Nephron (organoid): ENCODE measurements around the gene CASP7.

Experiments used
- H3K27ac Mint-ChIP-seq, 3 experiments: 2 replicates each; pipeline ENCODE4 v1.8.0; 2020; ENCODE audit warnings: mixed read lengths in 3 of 3, mild to moderate bottlenecking in 2 of 3, moderate library complexity in 1 of 3
- H3K27me3 Mint-ChIP-seq: 2 replicates; pipeline ENCODE4 v1.8.0; 2021; ENCODE audit warnings: low read depth, mild to moderate bottlenecking, moderate library complexity, mixed read lengths
- H3K36me3 Mint-ChIP-seq: 2 replicates; pipeline ENCODE4 v1.8.0; 2020; ENCODE audit warnings: low read depth, mixed read lengths
- H3K4me1 Mint-ChIP-seq: 2 replicates; pipeline ENCODE4 v1.8.0; 2020; ENCODE audit warnings: mixed read lengths
- H3K4me3 Mint-ChIP-seq, 3 experiments: 2 replicates each; pipeline ENCODE4 v1.8.0; 2020; ENCODE audit warnings: mild to moderate bottlenecking in 3 of 3, mixed read lengths in 3 of 3, moderate library complexity in 2 of 3
- H3K9me3 Mint-ChIP-seq: 2 replicates; pipeline ENCODE4 v1.8.0; 2020; ENCODE audit warnings: mixed read lengths
- TF ChIP-seq, protein P1 (sequence below), 3 experiments: fragments of 200-600 bp; sonication (generic); IDR thresholded peaks; one replicate each; pipeline ENCODE4 v1.5.0; 2021; ENCODE audit warnings: antibody characterized with exemption in 3 of 3; ENCODE audit not compliant: unreplicated experiment in 3 of 3

Gene CASP7

DNA sequence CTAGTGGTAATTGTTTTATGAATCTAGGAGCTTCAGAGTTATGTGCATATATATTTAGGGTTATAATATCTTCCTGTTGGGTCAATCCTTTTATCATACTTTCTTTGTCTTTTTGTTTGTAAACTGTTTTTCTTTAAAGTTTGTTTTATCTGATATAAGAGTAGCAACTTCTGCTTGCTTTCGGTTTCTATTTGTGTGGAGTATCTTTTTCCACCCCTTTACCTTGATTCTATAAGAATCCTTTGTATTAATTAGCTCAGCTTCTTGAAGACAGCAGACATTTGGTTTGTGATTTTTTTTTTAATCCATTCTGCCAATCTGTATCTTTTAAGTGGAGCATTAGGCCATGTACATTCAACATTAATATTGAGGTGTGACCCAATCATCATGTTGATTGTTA, 9.3 kb downstream of the CASP7 start:
- TF ChIP-seq, protein P1, sequence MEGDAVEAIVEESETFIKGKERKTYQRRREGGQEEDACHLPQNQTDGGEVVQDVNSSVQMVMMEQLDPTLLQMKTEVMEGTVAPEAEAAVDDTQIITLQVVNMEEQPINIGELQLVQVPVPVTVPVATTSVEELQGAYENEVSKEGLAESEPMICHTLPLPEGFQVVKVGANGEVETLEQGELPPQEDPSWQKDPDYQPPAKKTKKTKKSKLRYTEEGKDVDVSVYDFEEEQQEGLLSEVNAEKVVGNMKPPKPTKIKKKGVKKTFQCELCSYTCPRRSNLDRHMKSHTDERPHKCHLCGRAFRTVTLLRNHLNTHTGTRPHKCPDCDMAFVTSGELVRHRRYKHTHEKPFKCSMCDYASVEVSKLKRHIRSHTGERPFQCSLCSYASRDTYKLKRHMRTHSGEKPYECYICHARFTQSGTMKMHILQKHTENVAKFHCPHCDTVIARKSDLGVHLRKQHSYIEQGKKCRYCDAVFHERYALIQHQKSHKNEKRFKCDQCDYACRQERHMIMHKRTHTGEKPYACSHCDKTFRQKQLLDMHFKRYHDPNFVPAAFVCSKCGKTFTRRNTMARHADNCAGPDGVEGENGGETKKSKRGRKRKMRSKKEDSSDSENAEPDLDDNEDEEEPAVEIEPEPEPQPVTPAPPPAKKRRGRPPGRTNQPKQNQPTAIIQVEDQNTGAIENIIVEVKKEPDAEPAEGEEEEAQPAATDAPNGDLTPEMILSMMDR (IDR thresholded peaks at IDR 0.05; ENCODE audit: unreplicated experiment in 3 of 3), result no peak
- H3K27me3 Mint-ChIP-seq, result no peaks in the 10 kb centered on the region
- H3K27ac Mint-ChIP-seq, result no peak overlapping the region
- peaks cover 80% of the 10 kb centered on the region for H3K9me3 Mint-ChIP-seq
- H3K4me1 Mint-ChIP-seq, result no peaks in the 10 kb centered on the region
- no peak overlapping the region for H3K4me3 Mint-ChIP-seq
- H3K36me3 Mint-ChIP-seq, result peaks cover 71% of the 10 kb centered on the region

DNA sequence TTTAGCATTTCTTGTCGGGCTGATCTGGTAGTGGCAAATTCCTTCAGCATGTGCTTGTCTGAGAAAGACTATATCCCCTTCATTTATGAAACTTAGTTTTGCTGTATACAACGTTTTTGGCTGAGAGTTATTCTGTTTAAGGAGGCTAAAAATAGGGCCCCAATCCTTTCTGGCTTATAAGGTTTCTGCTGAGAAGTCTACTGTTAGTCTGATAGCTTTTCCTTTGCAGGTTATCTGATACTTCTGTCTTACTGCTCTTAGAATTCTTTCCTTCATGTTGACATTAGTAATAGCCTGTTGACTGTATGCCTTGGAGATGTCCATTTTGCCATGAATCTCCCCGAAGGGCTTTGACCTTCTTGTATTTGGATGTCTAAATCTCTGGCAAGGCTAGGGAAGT, 9.9 kb downstream of the CASP7 start:
- TF ChIP-seq, protein P1 (IDR thresholded peaks at IDR 0.05; ENCODE audit: unreplicated experiment in 3 of 3), result no peak
- H3K9me3 Mint-ChIP-seq, result peaks cover 76% of the 10 kb centered on the region
- no peak overlapping the region for H3K4me3 Mint-ChIP-seq
- H3K36me3 Mint-ChIP-seq, result peaks cover 76% of the 10 kb centered on the region
- no peak overlapping the region for H3K27ac Mint-ChIP-seq
- no peaks in the 10 kb centered on the region for H3K27me3 Mint-ChIP-seq
- no peaks in the 10 kb centered on the region for H3K4me1 Mint-ChIP-seq

DNA sequence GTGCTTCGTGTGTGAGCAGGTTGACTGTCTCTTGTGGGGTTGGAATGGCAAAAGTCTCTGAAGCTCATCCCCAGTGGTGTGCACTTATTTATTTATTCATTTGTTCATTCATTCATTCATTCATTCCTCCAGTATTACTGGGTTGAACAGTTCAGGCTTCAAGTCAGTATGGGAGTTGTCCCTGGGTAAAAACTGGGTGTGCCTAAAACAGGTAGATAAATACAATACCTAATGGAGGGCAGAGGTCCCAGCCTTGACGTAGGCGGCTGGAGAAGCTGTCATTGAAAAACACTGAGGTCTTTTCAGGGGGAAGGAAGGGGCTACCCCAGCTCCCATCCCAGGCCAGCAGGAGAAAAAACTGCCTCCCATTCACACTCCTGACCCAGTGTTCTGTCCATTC, 11.0 kb downstream of the CASP7 start:
- no peak overlapping the region for H3K27ac Mint-ChIP-seq
- peaks cover 76% of the 10 kb centered on the region for H3K36me3 Mint-ChIP-seq
- TF ChIP-seq, protein P1 (IDR thresholded peaks at IDR 0.05; ENCODE audit: unreplicated experiment in 3 of 3), result no peak
- H3K4me1 Mint-ChIP-seq, result no peaks in the 10 kb centered on the region
- no peaks in the 10 kb centered on the region for H3K27me3 Mint-ChIP-seq
- no peak overlapping the region for H3K4me3 Mint-ChIP-seq
- peaks cover 71% of the 10 kb centered on the region for H3K9me3 Mint-ChIP-seq

DNA sequence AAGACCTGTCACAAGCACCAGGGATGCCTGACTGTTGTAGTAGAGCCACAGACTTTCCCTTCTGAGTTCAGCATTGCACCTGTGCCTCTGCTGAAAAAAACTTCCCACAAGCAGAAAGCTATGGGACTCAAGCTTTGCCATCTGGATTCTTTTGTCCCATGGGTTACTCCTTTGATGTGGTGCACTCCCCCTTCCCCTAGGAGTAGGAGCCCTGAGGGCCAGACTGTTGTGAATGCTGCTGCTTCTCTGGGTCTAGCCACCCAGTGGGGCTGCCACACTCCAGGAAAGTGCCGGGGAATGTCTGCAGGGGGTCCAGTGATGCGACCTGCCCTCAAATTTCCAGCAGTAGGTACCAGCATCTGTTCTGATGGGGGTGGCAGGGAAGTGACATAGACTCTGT, 11.7 kb downstream of the CASP7 start:
- Mint-ChIP-seq H3K4me3 (no peak overlapping the region), H3K4me1 (no peaks in the 10 kb centered on the region), H3K27me3 (no peaks in the 10 kb centered on the region), H3K36me3 (peaks cover 77% of the 10 kb centered on the region), H3K27ac (no peak overlapping the region), H3K9me3 (peaks cover 69% of the 10 kb centered on the region)
- TF ChIP-seq, protein P1 (IDR thresholded peaks at IDR 0.05; ENCODE audit: unreplicated experiment in 3 of 3), result no peak

DNA sequence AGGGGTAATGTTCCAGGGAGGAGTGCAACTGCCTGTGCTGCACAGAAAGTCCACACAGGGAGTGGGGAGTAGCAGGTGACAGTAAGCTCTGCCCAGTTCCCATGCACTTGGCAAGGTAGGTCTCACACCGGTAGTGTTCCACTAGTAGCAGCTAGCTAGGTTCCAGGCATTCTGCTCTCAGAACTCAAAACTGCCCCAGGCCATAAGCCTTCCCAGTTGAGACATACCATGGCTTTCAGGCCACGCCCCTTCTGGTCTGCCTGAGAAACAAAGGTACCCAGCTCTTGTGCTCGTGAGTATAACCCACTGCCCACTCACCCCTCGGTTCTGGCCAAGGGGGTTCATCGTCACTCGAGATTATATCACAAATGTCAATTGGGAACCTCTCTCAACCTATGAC, 12.6 kb downstream of the CASP7 start:
- Mint-ChIP-seq H3K36me3 (peaks cover 81% of the 10 kb centered on the region), H3K4me3 (no peak overlapping the region), H3K27me3 (no peaks in the 10 kb centered on the region), H3K4me1 (no peaks in the 10 kb centered on the region), H3K27ac (no peak overlapping the region), H3K9me3 (peaks cover 64% of the 10 kb centered on the region)
- TF ChIP-seq, protein P1 (IDR thresholded peaks at IDR 0.05; ENCODE audit: unreplicated experiment in 3 of 3), result no peak

DNA sequence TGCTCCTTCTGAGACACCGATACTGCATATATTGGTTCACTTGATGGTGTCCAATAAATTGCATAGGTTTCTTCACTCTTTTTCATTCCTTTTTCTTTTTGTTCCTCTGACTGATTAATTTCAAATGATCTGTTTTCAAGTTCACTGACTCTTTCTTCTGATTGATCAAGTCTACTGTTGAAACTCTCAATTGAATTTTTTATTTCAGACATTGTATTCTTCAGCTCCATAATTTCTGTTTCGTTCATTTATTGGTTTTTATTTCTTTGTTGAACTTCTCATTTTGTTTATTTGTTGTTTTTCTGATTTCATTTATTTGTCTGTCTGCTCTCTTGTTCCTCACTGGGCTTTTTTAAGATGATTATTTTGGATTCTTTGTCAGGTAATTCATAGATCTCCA, 13.6 kb downstream of the CASP7 start:
- peaks cover 75% of the 10 kb centered on the region for H3K36me3 Mint-ChIP-seq
- no peak overlapping the region for H3K4me3 Mint-ChIP-seq
- peaks cover 54% of the 10 kb centered on the region for H3K9me3 Mint-ChIP-seq
- H3K27me3 Mint-ChIP-seq, result no peaks in the 10 kb centered on the region
- H3K4me1 Mint-ChIP-seq, result no peaks in the 10 kb centered on the region
- TF ChIP-seq, protein P1 (IDR thresholded peaks at IDR 0.05; ENCODE audit: unreplicated experiment in 3 of 3), result no peak
- no peak overlapping the region for H3K27ac Mint-ChIP-seq
